AG09319 (cell line): ENCODE data around the gene UGT1A7.

ENCODE experiments used
- DNase-seq: peaks from one replicate; pipeline ENCODE4 v3.0.0-alpha.2; 2010; ENCODE audit warnings: low read depth; ENCODE audit errors: extremely low read depth
- TF ChIP-seq, protein P1 (sequence below): IDR thresholded peaks from 2 replicates; pipeline ENCODE4 v1.5.1; 2011; ENCODE audit warnings: low read depth, mild to moderate bottlenecking, inconsistent platforms, low read length, moderate library complexity

The UGT1A7 gene

DNA sequence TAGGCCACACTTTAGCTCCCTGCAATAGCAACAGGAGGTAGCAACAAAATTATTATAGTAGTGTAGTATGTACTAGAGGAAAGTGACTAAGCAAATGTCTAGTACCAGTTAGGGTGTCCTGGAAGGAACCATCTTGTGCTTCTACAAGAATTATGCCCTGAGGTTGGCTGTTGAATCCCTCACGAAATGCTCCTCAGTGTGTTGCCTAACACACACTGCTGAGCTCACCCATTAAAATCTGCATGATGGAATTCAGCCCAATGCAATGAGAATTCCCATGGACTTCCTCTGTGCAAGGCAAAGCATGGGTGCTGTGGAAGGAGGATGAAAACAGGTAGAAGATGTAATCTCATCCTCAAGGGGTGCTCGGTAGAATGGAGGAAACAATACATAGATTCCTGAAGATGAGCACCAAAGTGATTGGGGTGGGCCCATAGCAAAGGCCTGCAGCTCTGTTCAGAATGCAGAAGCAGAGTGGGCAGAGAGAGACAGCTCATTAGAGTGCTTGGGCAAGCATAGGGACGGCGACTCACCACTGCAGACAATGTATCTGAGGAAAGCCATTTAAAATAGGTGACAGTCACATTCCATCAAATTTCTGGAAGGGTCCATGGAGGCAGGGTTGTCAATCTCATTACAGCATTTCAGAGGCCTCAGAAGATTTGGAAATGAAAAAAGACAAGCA lies 1.2 kb upstream of the UGT1A7 start:
- TF ChIP-seq, protein P1, sequence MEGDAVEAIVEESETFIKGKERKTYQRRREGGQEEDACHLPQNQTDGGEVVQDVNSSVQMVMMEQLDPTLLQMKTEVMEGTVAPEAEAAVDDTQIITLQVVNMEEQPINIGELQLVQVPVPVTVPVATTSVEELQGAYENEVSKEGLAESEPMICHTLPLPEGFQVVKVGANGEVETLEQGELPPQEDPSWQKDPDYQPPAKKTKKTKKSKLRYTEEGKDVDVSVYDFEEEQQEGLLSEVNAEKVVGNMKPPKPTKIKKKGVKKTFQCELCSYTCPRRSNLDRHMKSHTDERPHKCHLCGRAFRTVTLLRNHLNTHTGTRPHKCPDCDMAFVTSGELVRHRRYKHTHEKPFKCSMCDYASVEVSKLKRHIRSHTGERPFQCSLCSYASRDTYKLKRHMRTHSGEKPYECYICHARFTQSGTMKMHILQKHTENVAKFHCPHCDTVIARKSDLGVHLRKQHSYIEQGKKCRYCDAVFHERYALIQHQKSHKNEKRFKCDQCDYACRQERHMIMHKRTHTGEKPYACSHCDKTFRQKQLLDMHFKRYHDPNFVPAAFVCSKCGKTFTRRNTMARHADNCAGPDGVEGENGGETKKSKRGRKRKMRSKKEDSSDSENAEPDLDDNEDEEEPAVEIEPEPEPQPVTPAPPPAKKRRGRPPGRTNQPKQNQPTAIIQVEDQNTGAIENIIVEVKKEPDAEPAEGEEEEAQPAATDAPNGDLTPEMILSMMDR = no peak

DNA sequence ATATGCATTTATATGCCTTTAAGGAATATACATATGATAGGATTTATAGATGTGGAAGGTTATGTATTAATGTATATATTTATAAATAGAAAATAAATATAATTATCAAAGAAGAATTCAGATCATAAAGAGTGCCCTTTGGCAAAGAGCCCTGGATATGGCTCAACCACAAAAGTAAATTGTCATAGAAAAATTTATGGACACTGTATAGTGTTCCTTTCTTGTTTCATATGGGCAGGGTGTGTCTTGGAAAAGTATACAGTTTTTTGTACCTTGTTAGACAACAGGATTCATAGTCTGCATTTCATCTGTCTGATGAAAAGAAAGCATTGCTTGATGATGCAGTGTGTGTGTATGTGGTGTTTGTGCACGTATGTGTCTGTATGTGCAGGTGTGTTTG lies 2.9 kb downstream of the UGT1A7 start:
- TF ChIP-seq, protein P1 = no peak
- no peak for DNase-seq

More for the DNA sequence above, 1.2 kb upstream of the UGT1A7 start:
- no peak for DNase-seq

DNA sequence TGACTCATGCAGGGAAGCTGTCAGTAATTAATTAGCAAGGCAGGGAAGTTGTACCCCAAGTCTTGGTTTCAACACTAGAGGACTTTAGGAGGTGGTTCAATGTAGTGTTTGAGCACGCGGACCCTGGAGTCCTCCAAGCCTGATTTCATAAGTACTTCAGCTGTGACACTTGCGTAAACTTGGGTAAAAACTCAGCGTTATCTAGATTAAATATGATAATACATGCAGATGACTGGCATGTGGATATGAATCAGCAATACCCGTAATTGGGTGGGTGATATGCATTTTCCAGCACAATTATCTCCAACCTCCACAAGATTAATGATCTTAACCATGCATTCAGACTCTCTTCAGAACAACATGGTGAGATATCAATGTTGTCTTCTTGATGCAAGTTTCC lies 5.2 kb downstream of the UGT1A7 start:
- no peak for DNase-seq
- TF ChIP-seq, protein P1 = no peak

DNA sequence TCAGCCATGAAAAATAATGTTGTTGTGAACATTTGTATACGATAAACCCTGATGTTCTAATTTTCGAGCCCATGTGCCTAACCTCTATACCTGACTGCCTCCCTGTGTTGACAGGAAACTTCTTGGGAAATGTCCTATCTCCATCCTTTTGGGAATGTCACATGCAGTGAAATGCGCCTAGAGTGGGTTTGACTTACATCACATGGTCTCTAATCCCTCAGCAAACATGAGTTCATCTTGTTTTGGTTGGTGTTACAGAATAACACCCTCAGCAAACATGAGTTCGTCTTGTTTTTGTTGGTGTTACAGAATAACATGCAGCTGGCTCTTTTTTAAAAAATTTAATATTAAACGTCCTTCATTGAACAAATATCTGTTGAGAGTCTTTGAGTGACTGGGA lies 6.6 kb downstream of the UGT1A7 start:
- TF ChIP-seq, protein P1 = no peak
- DNase-seq = no peak

DNA sequence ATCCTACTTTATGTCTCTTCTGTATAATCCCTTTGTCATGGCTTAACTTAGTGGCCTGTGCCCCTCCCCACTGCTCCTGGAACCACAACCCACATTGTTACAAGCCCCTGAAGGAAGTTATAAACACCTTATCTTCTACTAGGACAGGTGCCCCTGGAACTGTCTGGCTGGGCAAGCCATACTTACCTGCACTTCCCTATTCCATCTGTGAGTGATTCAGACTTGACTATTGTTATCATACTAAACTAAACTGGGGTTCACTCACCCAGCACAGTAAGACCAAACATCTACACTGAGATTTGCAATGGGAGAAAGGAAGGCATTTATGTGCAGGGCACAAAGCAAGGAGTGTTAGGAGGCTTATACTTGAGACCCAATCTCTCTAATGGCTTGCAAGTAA lies 7.3 kb downstream of the UGT1A7 start:
- TF ChIP-seq, protein P1 = no peak
- no peak for DNase-seq

DNA sequence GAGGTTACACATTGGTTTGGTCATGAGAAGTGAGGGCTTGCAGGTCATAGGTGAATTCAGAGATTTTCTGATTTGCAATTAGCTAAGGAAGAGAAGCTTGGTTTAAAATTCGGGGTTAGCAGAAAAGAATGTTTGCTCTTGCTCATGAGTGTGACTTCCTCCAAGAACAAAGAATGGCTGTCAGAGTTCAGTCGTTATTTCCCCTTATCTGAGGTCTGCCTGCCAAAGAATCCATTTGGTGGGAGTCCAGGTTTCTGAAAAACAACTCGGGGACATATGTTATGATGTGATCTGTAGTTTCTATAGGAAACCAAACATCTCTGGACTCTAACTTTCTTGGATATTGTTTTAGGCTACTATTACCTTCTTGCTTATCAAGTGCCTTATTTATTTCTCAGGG lies 7.8 kb downstream of the UGT1A7 start:
- TF ChIP-seq, protein P1 = no peak
- DNase-seq = no peak

DNA sequence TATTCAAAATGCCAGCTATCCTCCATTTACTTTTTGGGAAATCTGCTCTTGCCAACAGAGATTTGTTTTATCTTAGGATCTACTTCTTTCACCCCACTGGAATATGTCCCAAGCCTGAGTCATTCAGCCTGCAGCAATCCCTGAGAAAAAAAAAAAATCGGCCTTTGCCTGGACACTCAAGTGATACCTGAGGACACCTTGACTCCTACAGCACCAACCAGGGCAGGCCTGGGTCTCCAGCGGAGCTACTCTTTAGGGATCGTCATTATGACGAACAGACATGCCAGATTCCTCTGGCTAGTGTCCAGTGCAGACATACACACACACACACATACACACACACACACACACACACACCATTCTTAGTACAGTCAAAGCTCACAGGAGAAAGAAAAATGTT lies 8.7 kb downstream of the UGT1A7 start:
- TF ChIP-seq, protein P1 = no peak
- DNase-seq = no peak
